ENCODE data around the gene SLC17A8. TPM values are rescaled to one million over a fixed set of nuclear protein-coding genes. Genes with fewer than 3 reads are reported as not detected.

SLC17A8 gene
- total RNA-seq, 1 donor from 2014 or later = not detected

- no peak for TF ChIP-seq CTCF (IDR thresholded peaks at IDR 0.05; ENCODE audit: insufficient read depth, low read length, poor library complexity, severe bottlenecking)
- H3K4me3 ChIP-seq (ENCODE audit: low read depth, low read length) = no peak overlapping the region
- H3K27me3 ChIP-seq (ENCODE audit: control insufficient read depth, insufficient read depth, low read length) = no peaks in the 10 kb centered on the region
- H3K36me3 ChIP-seq (ENCODE audit: control insufficient read depth, insufficient read depth, low read length) = no peaks in the 10 kb centered on the region
- no peak for DNase-seq (ENCODE audit: low read depth)
Observed at GRCh38 chr12:100375038-100375735, 18.3 kb downstream of the SLC17A8 start.

- TF ChIP-seq CTCF (IDR thresholded peaks at IDR 0.05; ENCODE audit: insufficient read depth, low read length, poor library complexity, severe bottlenecking) = no peak
- no peak for DNase-seq (ENCODE audit: low read depth)
- no peaks in the 10 kb centered on the region for H3K27me3 ChIP-seq (ENCODE audit: control insufficient read depth, insufficient read depth, low read length)
- H3K4me3 ChIP-seq (ENCODE audit: low read depth, low read length) = no peak overlapping the region
- no peaks in the 10 kb centered on the region for H3K36me3 ChIP-seq (ENCODE audit: control insufficient read depth, insufficient read depth, low read length)
Observed at GRCh38 chr12:100376161-100376560, 19.3 kb downstream of the SLC17A8 start.

GRCh38 chr12:100381379-100381778 is 24.5 kb downstream of the SLC17A8 start:
- no peak overlapping the region for H3K4me3 ChIP-seq (ENCODE audit: low read depth, low read length)
- H3K36me3 ChIP-seq (ENCODE audit: control insufficient read depth, insufficient read depth, low read length) = no peaks in the 10 kb centered on the region
- DNase-seq (ENCODE audit: low read depth) = no peak
- TF ChIP-seq CTCF (IDR thresholded peaks at IDR 0.05; ENCODE audit: insufficient read depth, low read length, poor library complexity, severe bottlenecking) = no peak
- H3K27me3 ChIP-seq (ENCODE audit: control insufficient read depth, insufficient read depth, low read length) = no peaks in the 10 kb centered on the region

GRCh38 chr12:100382338-100382737 is 25.5 kb downstream of the SLC17A8 start:
- TF ChIP-seq CTCF (IDR thresholded peaks at IDR 0.05; ENCODE audit: insufficient read depth, low read length, poor library complexity, severe bottlenecking) = no peak
- no peak for DNase-seq (ENCODE audit: low read depth)

GRCh38 chr12:100383586-100384558 is 27.0 kb downstream of the SLC17A8 start:
- no peak overlapping the region for H3K4me3 ChIP-seq (ENCODE audit: low read depth, low read length)
- TF ChIP-seq CTCF (IDR thresholded peaks at IDR 0.05; ENCODE audit: insufficient read depth, low read length, poor library complexity, severe bottlenecking) = no peak
- no peaks in the 10 kb centered on the region for H3K27me3 ChIP-seq (ENCODE audit: control insufficient read depth, insufficient read depth, low read length)
- no peaks in the 10 kb centered on the region for H3K36me3 ChIP-seq (ENCODE audit: control insufficient read depth, insufficient read depth, low read length)
- DNase-seq (ENCODE audit: low read depth) = no peak

More at GRCh38 chr12:100382338-100382737, 25.5 kb downstream of the SLC17A8 start:
- Histone ChIP-seq H3K27me3 (ENCODE audit: control insufficient read depth, insufficient read depth, low read length) (no peaks in the 10 kb centered on the region), H3K4me3 (ENCODE audit: low read depth, low read length) (no peak overlapping the region), H3K36me3 (ENCODE audit: control insufficient read depth, insufficient read depth, low read length) (no peaks in the 10 kb centered on the region)
